HG03039 (cell line): ENCODE measurements around the gene UBL5.
A peak's percentile ranks its signal among the peaks of the same experiment; 100 is the strongest.
"Not testable (repeated sequence)": the region's sequence is repeated elsewhere in the genome, so short reads cannot be mapped to it uniquely, and the experiment has no call there.

ENCODE experiments used
- ATAC-seq: cut with Tn5 transposase; IDR thresholded peaks from one replicate; pipeline ENCODE4 v1.9.1; 2021; ENCODE audit warnings: mild to moderate bottlenecking, moderate library complexity; ENCODE audit not compliant: unreplicated experiment

UBL5 gene

GRCh38 chr19:9808855-9809824 lies 18.6 kb upstream of the UBL5 start:
- ATAC-seq, result no peak

- ATAC-seq, result no peak
Measured at GRCh38 chr19:9811139-9811538, 16.6 kb upstream of the UBL5 start.

- no peak for ATAC-seq
Measured at GRCh38 chr19:9818175-9818733, 9.5 kb upstream of the UBL5 start.

- peak; percentile 86 for ATAC-seq
Measured at GRCh38 chr19:9818734-9819595, 8.8 kb upstream of the UBL5 start, which contains the start of gene FBXL12. Gene FBXL12, minus strand, starts transcription at chr19:9819079. Its CDS starts 266 bp downstream, at chr19:9818813.

GRCh38 chr19:9819596-9819909 lies 8.2 kb upstream of the UBL5 start:
- ATAC-seq, result no peak

- ATAC-seq, result not testable (repeated sequence)
Measured at GRCh38 chr19:9820034-9820433, 7.7 kb upstream of the UBL5 start.

GRCh38 chr19:9823816-9824215 lies 3.9 kb upstream of the UBL5 start:
- ATAC-seq, result no peak

GRCh38 chr19:9828551-9829063 lies 889 bp downstream of the UBL5 start:
- ATAC-seq, result no peak

GRCh38 chr19:9834307-9834725 lies 6.6 kb downstream of the UBL5 start:
- no peak for ATAC-seq

- peak; percentile 93 for ATAC-seq
Measured at GRCh38 chr19:9834726-9835506, 7.2 kb downstream of the UBL5 start, which contains the start of gene PIN1. Gene PIN1, plus strand, starts transcription at chr19:9835318. Its CDS starts 27 bp downstream, at chr19:9835345.

- ATAC-seq, result peak; percentile 3
Measured at GRCh38 chr19:9835507-9835949, 7.8 kb downstream of the UBL5 start.

GRCh38 chr19:9836021-9836420 lies 8.3 kb downstream of the UBL5 start:
- ATAC-seq, result no peak

GRCh38 chr19:9838324-9838723 lies 10.6 kb downstream of the UBL5 start:
- ATAC-seq, result no peak

- no peak for ATAC-seq
Measured at GRCh38 chr19:9839415-9839814, 11.7 kb downstream of the UBL5 start.

GRCh38 chr19:9842834-9843625 lies 15.3 kb downstream of the UBL5 start:
- no peak for ATAC-seq

GRCh38 chr19:9843626-9844273 lies 16.0 kb downstream of the UBL5 start:
- ATAC-seq, result not testable (repeated sequence)

GRCh38 chr19:9847087-9847671 lies 19.5 kb downstream of the UBL5 start:
- ATAC-seq, result no peak

GRCh38 chr19:9848060-9848459 lies 20.3 kb downstream of the UBL5 start:
- ATAC-seq, result no peak
